ENCODE results near the gene DPP7.
"Not testable (repeated sequence)": the region's sequence is repeated elsewhere in the genome, so short reads cannot be mapped to it uniquely, and the experiment has no call there.

- TF ChIP-seq, protein P1, sequence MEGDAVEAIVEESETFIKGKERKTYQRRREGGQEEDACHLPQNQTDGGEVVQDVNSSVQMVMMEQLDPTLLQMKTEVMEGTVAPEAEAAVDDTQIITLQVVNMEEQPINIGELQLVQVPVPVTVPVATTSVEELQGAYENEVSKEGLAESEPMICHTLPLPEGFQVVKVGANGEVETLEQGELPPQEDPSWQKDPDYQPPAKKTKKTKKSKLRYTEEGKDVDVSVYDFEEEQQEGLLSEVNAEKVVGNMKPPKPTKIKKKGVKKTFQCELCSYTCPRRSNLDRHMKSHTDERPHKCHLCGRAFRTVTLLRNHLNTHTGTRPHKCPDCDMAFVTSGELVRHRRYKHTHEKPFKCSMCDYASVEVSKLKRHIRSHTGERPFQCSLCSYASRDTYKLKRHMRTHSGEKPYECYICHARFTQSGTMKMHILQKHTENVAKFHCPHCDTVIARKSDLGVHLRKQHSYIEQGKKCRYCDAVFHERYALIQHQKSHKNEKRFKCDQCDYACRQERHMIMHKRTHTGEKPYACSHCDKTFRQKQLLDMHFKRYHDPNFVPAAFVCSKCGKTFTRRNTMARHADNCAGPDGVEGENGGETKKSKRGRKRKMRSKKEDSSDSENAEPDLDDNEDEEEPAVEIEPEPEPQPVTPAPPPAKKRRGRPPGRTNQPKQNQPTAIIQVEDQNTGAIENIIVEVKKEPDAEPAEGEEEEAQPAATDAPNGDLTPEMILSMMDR (conservative IDR thresholded peaks at IDR 0.05; ENCODE audit: low read length), result not testable (repeated sequence)
- not testable (repeated sequence) for TF ChIP-seq EZH2phosphoT487 (IDR thresholded peaks at IDR 0.05; ENCODE audit: borderline replicate concordance)
These were observed 51.7 kb downstream of the DPP7 start for GRCh38 chr9:137062798-137063197.

Measured in Loucy (cell line).